Measurements from ENCODE around the gene BRD3OS.

- no peak for TF ChIP-seq CTCF (IDR thresholded peaks at IDR 0.05)
- TF ChIP-seq EP300 (IDR thresholded peaks at IDR 0.05), result no peak
- no peak for TF ChIP-seq POLR2A (IDR thresholded peaks at IDR 0.05)
Measured at GRCh38 chr9:134027561-134027960, 2.3 kb downstream of the BRD3OS start.

Data from ovary (tissue), 3 donors.